ENCODE results near the gene C2orf68.

The C2orf68 gene

DNA sequence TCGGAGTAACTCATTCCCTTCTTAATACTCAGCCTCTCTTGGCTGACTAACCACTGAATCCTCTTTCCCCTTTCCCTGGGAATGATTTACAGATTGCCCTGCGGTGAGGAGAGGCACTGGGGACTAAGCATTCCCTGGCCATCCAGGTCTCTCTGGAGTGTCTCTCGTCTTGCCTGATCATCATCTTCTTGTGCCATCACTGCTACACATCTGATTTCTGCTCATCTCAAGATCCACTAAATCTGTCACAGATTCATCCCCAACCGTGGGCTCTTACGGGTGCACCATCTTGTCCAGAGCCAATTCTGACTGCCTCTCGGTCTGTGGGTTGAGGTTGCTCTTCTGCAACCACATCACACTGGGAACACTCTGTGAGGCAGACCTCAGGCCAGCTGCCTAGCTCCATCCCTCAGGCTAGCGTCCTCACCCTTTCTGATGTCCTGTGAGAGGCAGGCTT is 44.1 kb upstream of the C2orf68 start:
- POLR2A ChIA-PET: no interaction called here
- no peak for DNase-seq (ENCODE audit: extremely low spot score)
- CTCF ChIA-PET: interaction anchor here (1.4 to 6.1 kb wide), 4 partner anchors 8 to 51 kb away, joined by 4 to 47 read pairs (median 21); no protein-coding TSS in a partner anchor
- TF ChIP-seq CTCF (IDR thresholded peaks at IDR 0.05; ENCODE audit: control extremely low read depth, extremely low read depth, low read depth, missing control alignments): no peak

DNA sequence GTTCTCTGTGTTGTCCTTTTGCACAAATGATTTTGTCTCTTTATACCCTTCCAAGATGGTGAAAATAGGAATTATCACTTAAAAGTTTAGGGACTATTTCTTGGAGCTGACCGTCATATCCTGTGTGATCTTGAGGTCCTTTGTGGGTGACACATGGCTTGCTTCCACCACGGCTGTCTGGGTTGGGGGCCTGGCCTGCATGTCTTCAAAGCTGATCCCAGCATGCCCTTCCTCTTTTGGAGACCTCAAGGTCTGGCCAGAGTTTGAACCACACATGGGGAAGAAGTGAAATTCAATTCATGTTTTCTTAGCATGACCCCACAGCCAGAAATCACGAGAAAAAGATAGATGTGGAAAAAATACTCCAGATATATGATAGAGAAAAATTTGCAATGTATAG is 42.1 kb upstream of the C2orf68 start:
- CTCF ChIA-PET: interaction anchor here (1.0 kb wide), 1 partner anchor 11 kb away, joined by 3 read pairs; no protein-coding TSS in a partner anchor
- TF ChIP-seq CTCF (IDR thresholded peaks at IDR 0.05; ENCODE audit: control extremely low read depth, extremely low read depth, low read depth, missing control alignments): no peak
- POLR2A ChIA-PET: no interaction called here
- no peak for DNase-seq (ENCODE audit: extremely low spot score)

- TF ChIP-seq CTCF (IDR thresholded peaks at IDR 0.05; ENCODE audit: control extremely low read depth, extremely low read depth, low read depth, missing control alignments): no peak
- ChIA-PET POLR2A (no interaction called here), CTCF (interaction anchor here (0.8 to 11.3 kb wide), 6 partner anchors 12 to 162 kb away, joined by 3 to 135 read pairs (median 4); no protein-coding TSS in a partner anchor)
- no peak for DNase-seq (ENCODE audit: extremely low spot score)
Measured at GRCh38 chr2:85652056-85652455, 40.2 kb upstream of the C2orf68 start.

- no peak for TF ChIP-seq CTCF (IDR thresholded peaks at IDR 0.05; ENCODE audit: control extremely low read depth, extremely low read depth, low read depth, missing control alignments)
- no peak for DNase-seq (ENCODE audit: extremely low spot score)
- POLR2A ChIA-PET: no interaction called here
- CTCF ChIA-PET: interaction anchor here (0.7 to 11.3 kb wide), 3 partner anchors 10 to 16 kb away, joined by 3 to 135 read pairs (median 4); no protein-coding TSS in a partner anchor
Measured at GRCh38 chr2:85651097-85651496, 39.2 kb upstream of the C2orf68 start.

DNA sequence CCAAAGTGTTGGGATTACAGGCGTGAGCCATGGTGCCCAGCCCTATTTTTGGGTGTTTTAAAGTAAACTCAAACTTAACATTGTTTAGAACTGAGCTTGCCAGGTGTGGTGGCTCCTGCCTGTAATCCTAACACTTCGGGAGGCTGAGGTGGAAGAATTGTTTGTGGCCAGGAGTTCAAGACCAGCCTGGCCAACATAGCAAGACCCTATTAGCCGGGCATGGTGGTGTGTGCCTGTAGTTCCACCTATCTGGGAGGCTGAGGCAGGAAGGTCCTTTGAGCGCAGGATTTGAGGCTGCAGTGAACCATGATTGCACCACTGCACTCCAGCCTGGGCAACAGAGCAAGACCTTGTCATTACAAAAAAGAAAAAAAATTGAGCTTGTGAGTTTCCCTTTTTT is 38.6 kb upstream of the C2orf68 start:
- no peak for TF ChIP-seq CTCF (IDR thresholded peaks at IDR 0.05; ENCODE audit: control extremely low read depth, extremely low read depth, low read depth, missing control alignments)
- CTCF ChIA-PET: interaction anchor here (2.3 to 11.3 kb wide), 3 partner anchors 15 to 78 kb away, joined by 5 to 135 read pairs (median 15); no protein-coding TSS in a partner anchor
- POLR2A ChIA-PET: no interaction called here
- DNase-seq (ENCODE audit: extremely low spot score): no peak

GRCh38 chr2:85649201-85650190 is 37.6 kb upstream of the C2orf68 start:
- ChIA-PET POLR2A (no interaction called here), CTCF (interaction anchor here (0.9 to 11.3 kb wide), 12 partner anchors 7 to 195 kb away, joined by 3 to 135 read pairs (median 4); no protein-coding TSS in a partner anchor)
- no peak for DNase-seq (ENCODE audit: extremely low spot score)
- no peak for TF ChIP-seq CTCF (IDR thresholded peaks at IDR 0.05; ENCODE audit: control extremely low read depth, extremely low read depth, low read depth, missing control alignments)

All from GM10248 (cell line).